Transverse colon (tissue), 4 donors: ENCODE data around the gene PRSS57. TPM values are rescaled to one million over a fixed set of nuclear protein-coding genes. Genes with fewer than 3 reads are reported as not detected.
"Not testable (repeated sequence)": the region's sequence is repeated elsewhere in the genome, so short reads cannot be mapped to it uniquely, and the experiment has no call there.

Source experiments
- DNase-seq: peaks from one replicate; pipeline ENCODE4 v3.0.0-alpha.2; 2019
- H3K27ac ChIP-seq, 4 donors: fragments of 200-600 bp; sonication (generic); 2 replicates each; pipeline ENCODE4 v1.5.1; 2016 to 2018; ENCODE audit warnings: inconsistent platforms in 4 of 4
- H3K27me3 ChIP-seq: fragments of 200-600 bp; sonication (generic); 2 replicates; pipeline ENCODE4 v1.5.1; 2017; ENCODE audit warnings: inconsistent platforms
- H3K36me3 ChIP-seq, 4 donors: fragments of 200-600 bp; sonication (generic); 2 replicates each; pipeline ENCODE4 v1.5.1; 2017 to 2019; ENCODE audit warnings: inconsistent platforms in 4 of 4
- H3K4me1 ChIP-seq, 4 donors: fragments of 200-600 bp; sonication (generic); 2 replicates each; pipeline ENCODE4 v1.5.1; 2017 to 2020; ENCODE audit warnings: inconsistent platforms in 4 of 4
- H3K4me3 ChIP-seq, 4 donors: fragments of 200-600 bp; sonication (generic); 1 replicate in 1 of 4; 2 replicates in 3 of 4; pipeline versions ENCODE4 v1.5.1 to v1.6.1; 2017 to 2019; ENCODE audit warnings: inconsistent platforms in 4 of 4
- H3K9me3 ChIP-seq, 2 donors: fragments of 200-600 bp; sonication (generic); 2 replicates each; pipeline ENCODE4 v1.5.1; 2017 to 2019; ENCODE audit warnings: inconsistent platforms in 2 of 2
- CTCF ChIP-seq, 5 experiments: fragments of 200-600 bp in 3 of 5; fragments of 450-650 bp in 2 of 5; sonication (generic) in 3 of 5; IDR thresholded peaks; 1 replicate in 2 of 5; 2 replicates in 3 of 5; pipeline ENCODE4 v1.5.1; 2016 to 2017; ENCODE audit warnings: antibody characterized with exemption in 5 of 5, inconsistent platforms in 3 of 5, mild to moderate bottlenecking in 2 of 5, moderate library complexity in 1 of 5
- EP300 ChIP-seq: sonication (generic); formaldehyde crosslinking; IDR thresholded peaks from one replicate; pipeline ENCODE4 v1.6.1; 2017; ENCODE audit warnings: antibody characterized with exemption, low read depth
- POLR2A ChIP-seq: fragments of 450-650 bp; IDR thresholded peaks from one replicate; pipeline ENCODE4 v1.6.1; 2016; ENCODE audit warnings: antibody characterized with exemption, mild to moderate bottlenecking, moderate library complexity
- POLR2AphosphoS5 ChIP-seq, 3 donors: sonication (generic); formaldehyde crosslinking; IDR thresholded peaks; one replicate each; pipeline ENCODE4 v1.6.1; 2016; ENCODE audit warnings: antibody characterized with exemption in 3 of 3
- WGBS, 2 donors: methylation state at CpG; one replicate each; pipeline ENCODE4 v1.1.5; 2018; ENCODE audit warnings: low coverage in 1 of 2; 5-methylcytosine and 5-hydroxymethylcytosine counted together
- in situ Hi-C, 4 donors: fragments of 200-750 bp; cut with MboI; loops; one replicate each; pipeline versions ENCODE4 v1.15.0 to v1.15.1; 2017; ENCODE audit warnings: low sequenced_read_pairs in 3 of 4, low pct_ligation_motif_present in 1 of 4, low pct_unique_long_range_greater_than_20kb in 1 of 4
- intact Hi-C: fragments of 100-400 bp; cut with DNase I; formaldehyde crosslinking; loops from one replicate; pipeline ENCODE4 v1.15.1; 2023; ENCODE audit warnings: low total_unique reads
- total RNA-seq, 4 donors: library from RNA; depleted of rRNA; stranded (reverse); fragments of >200 nt; gene quantifications; one replicate each; pipeline ENCODE4 v1.1.0, GENCODE V29; 2016

The PRSS57 gene
- total RNA-seq, 4 donors from 2014 or later, result not detected

GRCh38 chr19:676007-676338, 19.3 kb downstream of the PRSS57 start:
- 8% methylated on average over 12 of the region's 31 CpGs; no CpG with 5 or more reads in 1 of the 2 donors for WGBS, 2 donors

DNA sequence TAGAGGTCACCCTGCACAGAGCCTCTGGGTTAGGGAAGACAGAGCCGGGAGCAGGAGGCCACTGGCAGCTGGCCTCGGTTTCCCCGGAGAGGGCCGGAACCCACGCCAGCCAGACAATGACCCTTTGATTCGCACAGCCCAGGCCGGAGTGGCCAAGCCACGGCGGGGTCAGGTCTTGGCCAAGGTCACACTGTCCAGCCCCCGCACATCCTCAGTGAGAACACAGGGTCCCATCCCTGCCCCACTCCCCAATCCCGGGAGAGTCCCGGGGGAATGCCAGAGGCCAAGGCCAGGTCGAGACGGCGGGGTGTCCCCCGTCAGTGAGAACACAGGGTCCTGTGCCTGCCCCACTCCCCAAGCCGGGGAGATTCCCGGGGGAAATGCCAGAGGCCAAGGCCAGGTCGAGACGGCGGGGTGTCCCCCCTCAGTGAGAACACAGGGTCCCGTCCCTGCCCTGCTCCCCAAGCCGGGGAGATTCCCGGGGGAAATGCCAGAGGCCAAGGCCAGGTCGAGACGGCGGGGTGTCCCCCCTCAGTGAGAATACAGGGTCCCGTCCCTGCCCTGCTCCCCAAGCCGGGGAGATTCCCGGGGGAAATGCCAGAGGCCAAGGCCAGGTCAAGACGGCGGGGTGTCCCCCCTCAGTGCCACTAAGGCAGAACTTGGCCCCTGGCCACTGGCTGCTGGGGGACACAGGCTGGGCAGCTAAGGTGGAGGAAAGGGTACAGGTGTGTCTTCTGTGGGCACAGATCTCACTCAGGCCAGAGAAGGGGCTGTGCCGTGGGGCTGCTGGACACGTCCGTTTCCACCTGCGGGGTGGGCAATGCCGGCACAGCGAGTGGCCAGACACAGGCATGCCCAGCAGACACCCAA, 20.7 kb downstream of the PRSS57 start:
- in situ Hi-C loops (no loop called here), intact Hi-C loops (no loop called here)
- no peak for DNase-seq
- H3K27ac ChIP-seq, result peak overlapping the region in 2 of 4 donors; percentile 94 to 97
- peaks cover 7 to 30% (median 25%) of the 10 kb centered on the region in 4 donors for H3K4me1 ChIP-seq
- H3K27me3 ChIP-seq, result peaks cover 34% of the 10 kb centered on the region
- H3K4me3 ChIP-seq, result no peak overlapping the region
- H3K9me3 ChIP-seq, result no peaks in the 10 kb centered on the region
- no peaks in the 10 kb centered on the region for H3K36me3 ChIP-seq
- TF ChIP-seq POLR2AphosphoS5 (IDR thresholded peaks at IDR 0.05) (no peak), EP300 (no peak), POLR2A (no peak), CTCF (IDR thresholded peaks at IDR 0.05) (no peak)
- 40 to 57% methylated on average over 5 to 35 of the region's 38 CpGs for WGBS, 2 donors

More at GRCh38 chr19:676007-676338, 19.3 kb downstream of the PRSS57 start:
- in situ Hi-C loops (no loop called here), intact Hi-C loops (no loop called here)
- H3K36me3 ChIP-seq, result no peaks in the 10 kb centered on the region
- H3K9me3 ChIP-seq, result no peaks in the 10 kb centered on the region
- no peak for TF ChIP-seq EP300
- TF ChIP-seq POLR2AphosphoS5 (IDR thresholded peaks at IDR 0.05), result no peak
- peaks cover 34% of the 10 kb centered on the region for H3K27me3 ChIP-seq
- peaks cover 7 to 32% (median 28%) of the 10 kb centered on the region in 4 donors for H3K4me1 ChIP-seq
- peak overlapping the region in 3 of 4 donors; percentile 33 to 49 (median 41) for H3K4me3 ChIP-seq
- H3K27ac ChIP-seq, result peak overlapping the region; percentile 71 to 99 (median 96)
- DNase-seq, result peak; percentile 48

GRCh38 chr19:670609-671075, 24.6 kb downstream of the PRSS57 start:
- intact Hi-C loops (no loop called here), in situ Hi-C loops (no loop called here)
- Histone ChIP-seq H3K36me3 (no peaks in the 10 kb centered on the region), H3K27me3 (peaks cover 14% of the 10 kb centered on the region), H3K27ac (no peak overlapping the region), H3K4me1 (peaks cover under 1 to 6% (median 3%) of the 10 kb centered on the region in 4 donors), H3K9me3 (no peaks in the 10 kb centered on the region), H3K4me3 (no peak overlapping the region)
- 76% methylated on average over 9 of the region's 9 CpGs; no CpG with 5 or more reads in 1 of the 2 donors for WGBS, 2 donors
- no peak for DNase-seq
- TF ChIP-seq CTCF (IDR thresholded peaks at IDR 0.05) (no peak), POLR2AphosphoS5 (IDR thresholded peaks at IDR 0.05) (no peak), EP300 (no peak), POLR2A (no peak)

DNA sequence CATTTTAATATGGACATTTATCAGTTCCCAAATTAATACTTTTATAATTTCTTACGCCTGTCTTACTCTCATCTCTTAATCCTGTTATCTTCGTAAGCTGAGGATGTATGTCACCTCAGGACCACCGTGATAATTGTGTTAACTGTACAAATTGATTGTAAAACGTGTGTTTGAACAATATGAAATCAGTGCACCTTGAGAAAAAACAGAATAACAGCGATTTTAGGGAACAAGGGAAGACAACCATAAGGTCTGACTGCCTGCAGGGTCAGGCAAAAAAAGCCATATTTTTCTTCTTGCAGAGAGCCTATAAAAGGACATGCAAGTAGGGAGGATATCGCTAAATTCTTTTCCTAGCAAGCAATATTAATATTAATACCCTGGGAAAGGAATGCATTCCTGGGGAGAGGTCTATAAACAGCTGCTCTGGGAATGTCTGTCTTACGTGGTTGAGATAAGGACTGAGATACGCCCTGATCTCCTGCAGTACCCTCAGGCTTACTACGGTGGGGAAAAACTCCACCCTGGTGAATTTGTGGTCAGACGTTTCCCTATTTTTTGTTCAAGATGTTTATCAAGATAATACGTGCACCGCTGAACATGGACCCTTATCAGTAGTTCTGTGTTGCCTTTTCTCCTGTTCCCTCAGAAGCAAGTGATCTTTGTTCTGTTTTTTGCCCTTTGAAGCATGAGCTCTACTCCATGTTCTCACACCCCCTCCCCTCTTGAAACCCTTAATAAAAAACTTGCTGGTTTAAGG, 26.4 kb downstream of the PRSS57 start:
- in situ Hi-C loops, result loop anchor here in 2 of 4 donors (5.0 kb wide), 1 partner anchor 63 kb away; no protein-coding TSS in a partner anchor
- H3K36me3 ChIP-seq, H3K9me3 ChIP-seq, DNase-seq, intact Hi-C loops, H3K27me3 ChIP-seq, H3K27ac ChIP-seq, H3K4me3 ChIP-seq: not testable (repeated sequence)
- WGBS, 2 donors, result 56 to 61% methylated on average over 8 to 12 of the region's 12 CpGs
- peaks cover 0 to 14% (median 10%) of the 10 kb centered on the region in 4 donors for H3K4me1 ChIP-seq

DNA sequence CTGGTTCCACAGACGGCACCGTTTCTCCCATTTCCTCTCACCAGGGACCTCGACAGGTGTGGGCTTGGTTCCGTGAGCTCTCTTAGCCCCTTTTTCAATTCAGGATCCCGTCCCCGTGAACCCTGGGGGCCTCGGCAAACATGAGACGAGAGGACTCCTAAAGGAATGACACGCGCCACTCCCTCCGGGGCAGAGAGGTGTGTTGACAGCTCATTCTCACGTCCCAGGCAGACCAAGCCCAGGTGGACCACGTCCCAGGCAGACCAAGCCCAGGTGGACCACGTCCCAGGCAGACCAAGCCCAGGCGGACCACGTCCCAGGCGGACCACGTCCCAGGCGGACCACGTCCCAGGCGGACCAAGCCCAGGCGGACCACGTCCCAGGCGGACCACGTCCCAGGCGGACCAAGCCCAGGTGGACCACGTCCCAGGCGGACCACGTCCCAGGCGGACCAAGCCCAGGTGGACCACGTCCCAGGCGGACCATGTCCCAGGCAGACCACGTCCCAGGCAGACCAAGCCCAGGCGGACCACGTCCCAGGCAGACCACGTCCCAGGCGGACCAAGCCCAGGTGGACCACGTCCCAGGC, 28.2 kb downstream of the PRSS57 start:
- DNase-seq, H3K27ac ChIP-seq, intact Hi-C loops, H3K36me3 ChIP-seq, H3K4me3 ChIP-seq, H3K9me3 ChIP-seq, H3K27me3 ChIP-seq: not testable (repeated sequence)
- peaks cover 5 to 21% (median 16%) of the 10 kb centered on the region in 4 donors for H3K4me1 ChIP-seq
- 74% methylated on average over 27 of the region's 38 CpGs; no CpG with 5 or more reads in 1 of the 2 donors for WGBS, 2 donors
- in situ Hi-C loops, result loop anchor here in 2 of 4 donors (5.0 kb wide), 1 partner anchor 65 kb away; no protein-coding TSS in a partner anchor
